Measurements from ENCODE around the gene TTC7B.

DNA sequence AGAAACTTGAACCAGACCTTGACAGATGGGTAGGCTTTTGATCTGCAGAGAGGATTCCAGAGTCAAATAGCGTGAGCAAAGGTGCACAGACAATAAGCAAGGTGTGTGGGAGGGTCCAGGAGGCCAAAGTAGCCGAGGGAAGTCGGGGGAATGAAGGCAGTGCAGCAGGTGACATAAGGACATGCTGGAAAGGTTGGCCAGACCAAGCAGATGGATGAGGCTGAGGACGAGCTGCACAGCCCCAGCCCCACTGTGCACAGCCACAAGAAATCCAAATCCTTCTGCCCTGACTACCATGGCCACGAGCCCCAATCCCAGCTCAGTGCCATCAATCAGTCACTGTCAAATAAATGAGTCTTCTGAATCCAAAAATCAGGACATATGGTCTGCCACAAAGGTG lies 5.4 kb downstream of the TTC7B start:
- TF ChIP-seq YY1 (IDR thresholded peaks at IDR 0.05; ENCODE audit: insufficient read depth, insufficient read length), result no peak
- no peak for TF ChIP-seq ZNF274 (IDR thresholded peaks at IDR 0.05; ENCODE audit: low read depth, low read length)

Measured in NT2/D1 (cell line).